MG63 (cell line): ENCODE data around the gene ORC1. TPM values are rescaled to one million over a fixed set of nuclear protein-coding genes. Genes with fewer than 3 reads are reported as not detected.

Experiments used
- DNase-seq: peaks from one replicate; pipeline ENCODE4 v3.0.0-alpha.2; 2020
- H3K27me3 ChIP-seq: fragments of 250-450 bp; sonication (Bioruptor Pico); 2 replicates; pipeline ENCODE4 v1.5.1; 2020; ENCODE audit warnings: mild to moderate bottlenecking, moderate library complexity
- H3K36me3 ChIP-seq: fragments of 250-450 bp; sonication (Bioruptor Pico); 2 replicates; pipeline ENCODE4 v1.5.1; 2020; ENCODE audit warnings: mild to moderate bottlenecking, moderate library complexity
- H3K4me3 ChIP-seq: fragments of 250-450 bp; sonication (Bioruptor Pico); 2 replicates; pipeline ENCODE4 v1.5.1; 2020; ENCODE audit warnings: mild to moderate bottlenecking, moderate library complexity
- H3K9me3 ChIP-seq: fragments of 250-450 bp; sonication (Bioruptor Pico); 2 replicates; pipeline ENCODE4 v1.5.1; 2020; ENCODE audit warnings: mild to moderate bottlenecking, moderate library complexity
- total RNA-seq: library from RNA; depleted of rRNA; stranded (reverse); fragments of >200 nt; shearing (Covaris generic); gene quantifications from 2 replicates; pipeline ENCODE4 v1.2.3, GENCODE V29; 2014; ENCODE audit warnings: low replicate concordance; rRNA removed

Gene ORC1
- total RNA-seq, 1 experiment from 2014 or later: 16.0 TPM

GRCh38 chr1:52325786-52326185 lies 78.4 kb downstream of the ORC1 start:
- Histone ChIP-seq H3K9me3 (no peaks in the 10 kb centered on the region), H3K27me3 (no peaks in the 10 kb centered on the region), H3K4me3 (no peak overlapping the region), H3K36me3 (no peaks in the 10 kb centered on the region)
- DNase-seq: no peak

- no peaks in the 10 kb centered on the region for H3K36me3 ChIP-seq
- H3K9me3 ChIP-seq: no peaks in the 10 kb centered on the region
- H3K27me3 ChIP-seq: no peaks in the 10 kb centered on the region
Measured at GRCh38 chr1:52323731-52324130, 80.5 kb downstream of the ORC1 start.

More at GRCh38 chr1:52323731-52324130, 80.5 kb downstream of the ORC1 start:
- DNase-seq: no peak
- H3K4me3 ChIP-seq: no peak overlapping the region

Other genes starting within 250 kb of the ORC1 start
- gene CC2D1B, start 38.2 kb downstream of the ORC1 start, total RNA-seq: 24.2 and 25.3 TPM in 2 replicates
- gene PRPF38A, start 179 bp upstream of the ORC1 start, total RNA-seq: 10.0 and 14.1 TPM in 2 replicates
- gene TUT4, start 148.7 kb upstream of the ORC1 start, total RNA-seq: 10.9 and 60.2 TPM in 2 replicates
- gene GPX7, start 197.9 kb upstream of the ORC1 start, total RNA-seq: 21.2 and 22.5 TPM in 2 replicates
- not detected in 2 replicates for gene SHISAL2A, start 228.7 kb upstream of the ORC1 start, total RNA-seq